Mucosa of rectum (tissue), 2 donors: ENCODE measurements around the gene C4orf50.

Experiments
- H3K27ac ChIP-seq, 2 donors: one replicate each; pipeline ENCODE4 v1.7.0; 2013; ENCODE audit warnings: inconsistent platforms in 2 of 2, low read depth in 2 of 2, low read length in 2 of 2
- H3K27me3 ChIP-seq, 2 donors: one replicate each; pipeline ENCODE4 v1.7.0; 2013; ENCODE audit warnings: low read length in 2 of 2; ENCODE audit not compliant: control insufficient read depth in 2 of 2, insufficient read depth in 2 of 2
- H3K36me3 ChIP-seq, 2 donors: one replicate each; pipeline ENCODE4 v1.7.0; 2013; ENCODE audit warnings: low read length in 2 of 2; ENCODE audit not compliant: control insufficient read depth in 2 of 2, insufficient read depth in 2 of 2
- H3K4me1 ChIP-seq, 2 donors: one replicate each; pipeline ENCODE4 v1.7.0; 2013; ENCODE audit warnings: low read length in 2 of 2, mild to moderate bottlenecking in 1 of 2; ENCODE audit not compliant: control insufficient read depth in 2 of 2, insufficient read depth in 2 of 2
- H3K4me3 ChIP-seq, 2 donors: one replicate each; pipeline ENCODE4 v1.7.0; 2013; ENCODE audit warnings: low read length in 2 of 2
- H3K9ac ChIP-seq, 2 donors: one replicate each; pipeline ENCODE4 v1.7.0; 2013; ENCODE audit warnings: low read length in 2 of 2, low read depth in 1 of 2, mild to moderate bottlenecking in 1 of 2
- H3K9me3 ChIP-seq, 2 donors: one replicate each; pipeline ENCODE4 v1.7.0; 2013; ENCODE audit warnings: low read length in 2 of 2; ENCODE audit not compliant: control insufficient read depth in 2 of 2
- donor health status: healthy.
- donor health status: Normal muscosa, but diverticular disease.

Gene C4orf50

DNA sequence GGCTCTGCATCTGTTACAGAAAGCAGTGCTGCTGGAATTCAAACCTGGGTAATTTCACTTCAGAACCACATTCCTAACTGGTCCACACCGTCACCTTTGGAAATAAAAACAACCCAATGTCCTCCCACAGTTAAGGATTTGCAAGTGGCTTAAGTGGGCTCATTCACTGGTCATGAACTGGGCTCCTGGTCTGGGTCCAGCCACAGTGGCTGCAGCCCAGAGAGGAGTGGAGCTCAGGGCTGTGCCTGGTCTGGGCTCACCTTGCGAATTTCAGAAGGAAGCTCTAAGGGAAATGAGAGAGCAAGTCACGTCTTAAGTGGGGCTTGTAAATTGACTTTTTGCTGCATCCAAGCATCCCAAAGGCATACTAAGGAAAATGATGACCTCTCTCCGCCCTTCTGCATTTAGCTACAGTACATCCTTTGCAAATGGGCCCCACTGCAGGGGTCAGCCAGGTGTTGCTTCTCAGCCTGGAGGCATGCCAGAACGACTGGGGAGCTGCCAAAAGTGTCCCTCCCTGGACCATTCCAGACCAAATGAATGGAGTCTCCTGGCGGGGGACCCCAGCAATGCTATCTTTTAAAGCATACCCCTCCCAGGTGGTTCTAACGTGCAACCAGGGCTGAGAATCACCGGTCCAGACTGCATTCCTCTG lies 99.8 kb downstream of the C4orf50 start:
- Histone ChIP-seq H3K27ac (no peak overlapping the region), H3K4me3 (no peak overlapping the region), H3K4me1 (no peaks in the 10 kb centered on the region), H3K9me3 (no peaks in the 10 kb centered on the region), H3K27me3 (no peaks in the 10 kb centered on the region), H3K9ac (no peak overlapping the region), H3K36me3 (no peaks in the 10 kb centered on the region)

DNA sequence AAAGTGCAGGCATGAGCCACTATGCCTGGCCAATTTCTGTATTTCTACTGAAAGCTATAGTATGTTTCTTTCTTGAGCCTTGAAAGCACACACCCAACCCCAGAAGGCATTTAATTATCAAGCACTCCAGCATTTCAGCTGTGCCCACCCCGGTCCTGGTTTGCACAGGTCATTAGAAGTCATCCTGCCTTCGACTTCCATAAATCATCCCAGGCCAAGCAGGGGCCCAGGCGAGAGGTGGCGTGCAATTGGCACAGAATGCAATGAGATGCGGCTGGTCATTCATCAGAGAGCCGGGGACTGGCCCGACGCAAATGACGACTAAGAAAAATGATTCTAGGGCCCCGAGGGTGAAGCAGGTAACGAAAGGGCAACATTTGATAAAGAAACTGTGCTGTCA lies 100.6 kb downstream of the C4orf50 start:
- Histone ChIP-seq H3K4me1 (no peaks in the 10 kb centered on the region), H3K27me3 (no peaks in the 10 kb centered on the region), H3K4me3 (no peak overlapping the region), H3K9ac (no peak overlapping the region), H3K36me3 (no peaks in the 10 kb centered on the region), H3K9me3 (no peaks in the 10 kb centered on the region), H3K27ac (no peak overlapping the region)

DNA sequence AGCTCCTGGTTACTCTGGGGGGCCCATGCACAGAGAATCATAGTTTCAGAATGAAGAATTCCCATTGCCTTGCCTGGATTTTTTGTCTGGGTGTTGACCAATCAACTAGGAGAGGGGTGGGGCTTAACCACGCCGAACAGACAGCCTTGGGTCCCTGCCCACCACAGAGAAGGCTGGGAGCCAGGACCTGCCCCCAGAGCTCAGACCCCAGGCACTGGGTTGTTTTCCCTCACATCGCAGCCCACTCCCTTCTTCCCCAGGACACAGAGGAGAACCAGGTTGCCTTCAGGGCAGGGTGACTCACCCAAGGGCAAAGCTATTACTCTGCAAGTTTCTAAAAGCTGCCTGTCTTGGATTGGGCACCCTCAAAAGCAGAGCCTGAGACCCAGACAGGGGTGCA lies 102.0 kb downstream of the C4orf50 start:
- Histone ChIP-seq H3K4me3 (no peak overlapping the region), H3K9me3 (no peaks in the 10 kb centered on the region), H3K27me3 (no peaks in the 10 kb centered on the region), H3K27ac (no peak overlapping the region), H3K9ac (no peak overlapping the region), H3K36me3 (no peaks in the 10 kb centered on the region), H3K4me1 (no peaks in the 10 kb centered on the region)

GRCh38 chr4:5913454-5913853 lies 104.8 kb downstream of the C4orf50 start:
- Histone ChIP-seq H3K4me1 (no peaks in the 10 kb centered on the region), H3K27ac (no peak overlapping the region), H3K9me3 (no peaks in the 10 kb centered on the region), H3K36me3 (no peaks in the 10 kb centered on the region), H3K4me3 (no peak overlapping the region), H3K9ac (no peak overlapping the region), H3K27me3 (no peaks in the 10 kb centered on the region)

DNA sequence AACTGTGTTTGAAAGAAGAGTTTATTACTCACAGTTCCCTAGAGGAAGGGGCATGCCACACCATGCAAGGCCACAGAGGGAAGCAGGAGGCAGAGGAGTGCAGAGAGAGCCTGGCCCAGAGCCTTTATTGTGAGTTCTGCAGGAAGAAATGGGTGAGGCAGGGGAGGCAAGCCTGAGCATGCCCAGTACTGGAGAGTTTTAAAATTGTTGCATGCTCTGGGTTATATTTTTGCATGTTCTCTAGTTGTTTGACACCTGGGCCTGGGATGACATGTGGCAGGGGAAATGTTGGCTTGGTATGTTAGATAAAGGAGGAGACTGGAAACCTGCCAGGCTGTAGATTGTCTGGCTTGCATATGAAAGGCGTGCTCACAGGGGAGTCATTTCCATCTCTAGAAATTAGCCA lies 105.6 kb downstream of the C4orf50 start:
- Histone ChIP-seq H3K27me3 (no peaks in the 10 kb centered on the region), H3K36me3 (no peaks in the 10 kb centered on the region), H3K9me3 (no peaks in the 10 kb centered on the region), H3K4me3 (no peak overlapping the region), H3K27ac (no peak overlapping the region), H3K9ac (no peak overlapping the region), H3K4me1 (no peaks in the 10 kb centered on the region)

- Histone ChIP-seq H3K9me3 (no peaks in the 10 kb centered on the region), H3K4me3 (no peak overlapping the region), H3K9ac (no peak overlapping the region), H3K27me3 (peaks cover 0 to 4% of the 10 kb centered on the region in 2 donors), H3K27ac (no peak overlapping the region), H3K36me3 (no peaks in the 10 kb centered on the region), H3K4me1 (no peaks in the 10 kb centered on the region)
Observed at GRCh38 chr4:5908876-5909427, 109.3 kb downstream of the C4orf50 start.

- peaks cover 0 to 4% of the 10 kb centered on the region in 2 donors for H3K27me3 ChIP-seq
- H3K4me1 ChIP-seq, result no peaks in the 10 kb centered on the region
- H3K9ac ChIP-seq, result no peak overlapping the region
- H3K9me3 ChIP-seq, result no peaks in the 10 kb centered on the region
- no peaks in the 10 kb centered on the region for H3K36me3 ChIP-seq
- no peak overlapping the region for H3K4me3 ChIP-seq
- no peak overlapping the region for H3K27ac ChIP-seq
Observed at GRCh38 chr4:5906191-5906590, 112.0 kb downstream of the C4orf50 start.

- no peaks in the 10 kb centered on the region for H3K36me3 ChIP-seq
- no peaks in the 10 kb centered on the region for H3K9me3 ChIP-seq
- no peak overlapping the region for H3K9ac ChIP-seq
- no peaks in the 10 kb centered on the region for H3K4me1 ChIP-seq
- H3K27me3 ChIP-seq, result peaks cover 0 to 4% of the 10 kb centered on the region in 2 donors
- no peak overlapping the region for H3K27ac ChIP-seq
- no peak overlapping the region for H3K4me3 ChIP-seq
Observed at GRCh38 chr4:5905714-5906113, 112.5 kb downstream of the C4orf50 start.

GRCh38 chr4:5900844-5901243 lies 117.4 kb downstream of the C4orf50 start:
- Histone ChIP-seq H3K9me3 (peaks cover 0 to 2% of the 10 kb centered on the region in 2 donors), H3K9ac (no peak overlapping the region), H3K4me1 (no peaks in the 10 kb centered on the region), H3K36me3 (no peaks in the 10 kb centered on the region), H3K4me3 (no peak overlapping the region), H3K27me3 (peaks cover 0 to 4% of the 10 kb centered on the region in 2 donors), H3K27ac (no peak overlapping the region)

DNA sequence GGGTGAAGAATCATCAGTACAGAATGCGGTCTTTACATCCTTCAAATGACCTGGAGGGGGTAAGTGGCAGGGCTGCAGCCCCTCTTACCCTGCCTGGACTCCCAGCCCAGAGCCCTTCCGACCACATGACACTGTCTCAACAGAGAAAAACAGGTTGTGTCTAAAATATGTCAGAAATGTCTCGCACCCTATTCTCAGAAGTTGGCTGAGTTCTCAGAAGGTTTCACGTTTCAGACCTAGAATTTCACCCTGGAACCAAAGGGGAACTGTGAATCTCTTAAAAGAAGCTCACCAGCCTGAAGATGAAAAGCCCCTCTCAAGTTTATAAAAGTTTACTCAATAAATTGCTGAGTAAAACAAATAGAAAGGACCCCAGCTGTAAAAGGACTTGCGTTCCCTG lies 118.3 kb downstream of the C4orf50 start:
- Histone ChIP-seq H3K4me1 (no peaks in the 10 kb centered on the region), H3K9me3 (peaks cover 0 to 2% of the 10 kb centered on the region in 2 donors), H3K4me3 (no peak overlapping the region), H3K27me3 (peaks cover 0 to 4% of the 10 kb centered on the region in 2 donors), H3K27ac (no peak overlapping the region), H3K36me3 (no peaks in the 10 kb centered on the region), H3K9ac (no peak overlapping the region)
